HCT116 (cell line): ENCODE measurements around the gene BAHD1. TPM values are rescaled to one million over a fixed set of nuclear protein-coding genes. Genes with fewer than 3 reads are reported as not detected.

Experiments used
- ATF3 ChIP-seq: IDR thresholded peaks from 2 replicates; pipeline ENCODE4 v1.6.1; 2012
- CBX3 ChIP-seq: IDR thresholded peaks from 2 replicates; pipeline ENCODE4 v1.6.1; 2012; ENCODE audit warnings: low read depth
- ELF1 ChIP-seq: IDR thresholded peaks from 2 replicates; pipeline ENCODE4 v1.6.1; 2012; ENCODE audit warnings: low read depth, borderline replicate concordance
- JUND ChIP-seq: IDR thresholded peaks from 2 replicates; pipeline ENCODE4 v1.6.1; 2012
- POLR2AphosphoS5 ChIP-seq: IDR thresholded peaks from 2 replicates; pipeline ENCODE4 v1.6.1; 2011; ENCODE audit warnings: mild to moderate bottlenecking, low read depth, low read length, moderate library complexity
- RAD21 ChIP-seq: IDR thresholded peaks from 2 replicates; pipeline ENCODE4 v1.6.1; 2012; ENCODE audit warnings: low read depth, mild to moderate bottlenecking
- REST ChIP-seq: IDR thresholded peaks from 2 replicates; pipeline ENCODE4 v1.6.1; 2012; ENCODE audit warnings: low read depth
- TCF7L2 ChIP-seq: IDR thresholded peaks from 2 replicates; pipeline ENCODE4 v1.7.0; 2011; ENCODE audit warnings: borderline replicate concordance, inconsistent platforms; ENCODE audit not compliant: insufficient read depth, insufficient read length; ENCODE audit errors: extremely low read depth
- YY1 ChIP-seq: IDR thresholded peaks from 2 replicates; pipeline ENCODE4 v1.6.1; 2011; ENCODE audit warnings: low read length, low read depth, moderate library complexity, mild to moderate bottlenecking; ENCODE audit not compliant: insufficient replicate concordance; ENCODE audit errors: extremely low read depth
- ZBTB33 ChIP-seq: IDR thresholded peaks from 2 replicates; pipeline ENCODE4 v1.6.1; 2011; ENCODE audit warnings: mild to moderate bottlenecking, low read length, moderate library complexity; ENCODE audit not compliant: insufficient replicate concordance; ENCODE audit errors: extremely low read depth
- total RNA-seq: library from RNA; stranded (reverse); gene quantifications from one replicate; pipeline ENCODE4 v1.2.1, GENCODE V29; 2021; ENCODE audit not compliant: unreplicated experiment

The BAHD1 gene
- total RNA-seq, 1 experiment from 2014 or later = 25.0 TPM

- TF ChIP-seq REST (no peak), ZBTB33 (no peak), ELF1 (no peak), JUND (no peak), CBX3 (no peak), TCF7L2 (no peak), ATF3 (no peak), YY1 (no peak), POLR2AphosphoS5 (peak; percentile 62), RAD21 (peak; percentile 91)
Measured at GRCh38 chr15:40421246-40422157, 19.3 kb upstream of the BAHD1 start (continued).
